ENCODE measurements around the gene KIAA1549. TPM values are rescaled to one million over a fixed set of nuclear protein-coding genes. Genes with fewer than 3 reads are reported as not detected.

KIAA1549 gene
- total and polyA plus RNA-seq, 2 of the 8 experiments (the other 6 are each of a cell fraction or from before 2014, with no cell fraction given), result 6.5 to 17.3 TPM

GRCh38 chr7:139022286-139022685, 41.1 kb upstream of the KIAA1549 start:
- H4K5ac ChIP-seq (ENCODE audit: insufficient read length, low read depth, low read length), result no peak overlapping the region
- DNase-seq (ENCODE audit: low read depth in 1 of 2, low spot score in 2 of 2) (no peak), FAIRE-seq (no peak)
- no peak overlapping the region for H2BK20ac ChIP-seq (ENCODE audit: low read length)
- no peak overlapping the region for H3K56ac ChIP-seq (replicated peaks; ENCODE audit: insufficient read length, low read depth, low read length)
- CTCF ChIA-PET (ENCODE audit: partially characterized antibody), result interaction anchor here (0.6 kb wide), 1 partner anchor 17 kb away, joined by 4 read pairs; no protein-coding TSS in a partner anchor
- H2AFZ ChIP-seq (ENCODE audit: low read length), result no peak overlapping the region
- no peak overlapping the region for H4K8ac ChIP-seq (ENCODE audit: extremely low read depth, insufficient read depth, low read length)
- H3K79me1 ChIP-seq (ENCODE audit: low read depth, low read length), result no peaks in the 10 kb centered on the region
- H2BK120ac ChIP-seq (replicated peaks; ENCODE audit: low read depth, low read length), result no peak overlapping the region
- no peak overlapping the region for H3K9ac ChIP-seq (replicated peaks in 1 of 4; ENCODE audit: extremely low read depth in 1 of 4, low read depth in 3 of 4, low read length in 3 of 4)
- H3K79me2 ChIP-seq (ENCODE audit: control insufficient read depth in 1 of 2, insufficient read depth in 2 of 2, low read length in 2 of 2), result no peaks in the 10 kb centered on the region
- no peak overlapping the region for H2BK12ac ChIP-seq (ENCODE audit: low read depth, low read length)
- H3K9me3 ChIP-seq (ENCODE audit: insufficient read depth in 2 of 2, low read depth in 1 of 2, low read length in 1 of 2), result no peaks in the 10 kb centered on the region
- H3K27me3 ChIP-seq (replicated peaks in 1 of 4; ENCODE audit: control insufficient read depth in 3 of 4, extremely low read depth in 1 of 4, insufficient read depth in 3 of 4, low read length in 3 of 4), result no peaks in the 10 kb centered on the region
- POLR2A ChIA-PET (ENCODE audit: partially characterized antibody), result no interaction called here
- H2BK5ac ChIP-seq (ENCODE audit: low read depth, low read length), result no peak overlapping the region
- no peak overlapping the region for H3K4ac ChIP-seq (replicated peaks; ENCODE audit: insufficient read length, low read depth, low read length)
- H2AK5ac ChIP-seq (ENCODE audit: low read depth, low read length), result no peak overlapping the region
- H3K23ac ChIP-seq (ENCODE audit: insufficient read length), result no peak overlapping the region
- peaks cover 5 to 24% (median 13%) of the 10 kb centered on the region in 4 experiments; a peak in 7 of 8 replicates for H3K36me3 ChIP-seq (ENCODE audit: control insufficient read depth in 2 of 4, insufficient read depth in 4 of 4, low read length in 3 of 4)
- no peaks in the 10 kb centered on the region for H4K20me1 ChIP-seq (replicated peaks in 1 of 2; ENCODE audit: control insufficient read depth in 1 of 2, insufficient read depth in 2 of 2, low read length in 2 of 2)
- H2BK15ac ChIP-seq (ENCODE audit: low read length), result no peak overlapping the region
- WGBS, 2 experiments (ENCODE audit: extremely low coverage in 1 of 2, insufficient coverage in 1 of 2, insufficient read length in 1 of 2, insufficient replicate concordance in 2 of 2, low coverage in 1 of 2, low lambda C conversion rate in 2 of 2, missing lambda C conversion rate in 1 of 2), result 63% methylated on average over 4 of the region's 4 CpGs; no CpG with 5 or more reads in 1 of the 2 experiments
- no peak overlapping the region for H3K27ac ChIP-seq (ENCODE audit: low read depth, low read length)
- no peaks in the 10 kb centered on the region for H3K23me2 ChIP-seq (ENCODE audit: low read depth, low read length)
- H3K4me3 ChIP-seq (ENCODE audit: extremely low read depth in 1 of 4, insufficient read depth in 2 of 4, low read depth in 3 of 4, low read length in 4 of 4), result no peak overlapping the region
- no peak overlapping the region for H3K18ac ChIP-seq (ENCODE audit: extremely low read depth, low read length)
- H3K4me2 ChIP-seq (ENCODE audit: insufficient read depth in 1 of 2, low read depth in 2 of 2, low read length in 2 of 2), result no peak overlapping the region
- 0 out of 7 replicates have a peak, but pooled peaks cover 0 to 5% (median 0%) of the 10 kb centered on the region in 4 experiments for H3K4me1 ChIP-seq (replicated peaks in 1 of 4; ENCODE audit: control insufficient read depth in 3 of 4, insufficient read depth in 4 of 4, low read length in 3 of 4)
- no peak overlapping the region for H4K91ac ChIP-seq (replicated peaks; ENCODE audit: insufficient read length, low read length)
- H3K14ac ChIP-seq (ENCODE audit: insufficient read length), result no peak overlapping the region
- TF ChIP-seq, protein P1, sequence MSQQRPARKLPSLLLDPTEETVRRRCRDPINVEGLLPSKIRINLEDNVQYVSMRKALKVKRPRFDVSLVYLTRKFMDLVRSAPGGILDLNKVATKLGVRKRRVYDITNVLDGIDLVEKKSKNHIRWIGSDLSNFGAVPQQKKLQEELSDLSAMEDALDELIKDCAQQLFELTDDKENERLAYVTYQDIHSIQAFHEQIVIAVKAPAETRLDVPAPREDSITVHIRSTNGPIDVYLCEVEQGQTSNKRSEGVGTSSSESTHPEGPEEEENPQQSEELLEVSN (IDR thresholded peaks at IDR 0.05), result no peak
- TF ChIP-seq SIRT6 (IDR thresholded peaks at IDR 0.05; ENCODE audit: low read length) (no peak), CHD1 (IDR thresholded peaks at IDR 0.05; ENCODE audit: low read depth, low read length) (no peak), KDM1A (IDR thresholded peaks at IDR 0.05; ENCODE audit: borderline replicate concordance, low read length) (no peak), CREB1 (IDR thresholded peaks at IDR 0.05) (no peak), KDM5A (IDR thresholded peaks at IDR 0.05; ENCODE audit: low read length) (no peak), SAP30 (IDR thresholded peaks at IDR 0.05; ENCODE audit: insufficient read depth, insufficient replicate concordance, low read length) (no peak), BCL11A (IDR thresholded peaks at IDR 0.05; ENCODE audit: low read depth in 2 of 2, low read length in 2 of 2) (no peak), CBX8 (IDR thresholded peaks at IDR 0.05; ENCODE audit: borderline replicate concordance, low read depth, low read length) (no peak), EZH2 (IDR thresholded peaks at IDR 0.05; ENCODE audit: low read depth, low read length, severe bottlenecking) (no peak)
- TF ChIP-seq, protein P2, sequence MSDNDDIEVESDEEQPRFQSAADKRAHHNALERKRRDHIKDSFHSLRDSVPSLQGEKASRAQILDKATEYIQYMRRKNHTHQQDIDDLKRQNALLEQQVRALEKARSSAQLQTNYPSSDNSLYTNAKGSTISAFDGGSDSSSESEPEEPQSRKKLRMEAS (IDR thresholded peaks at IDR 0.05), result no peak

Data from H1 (cell line).